Activated CD8-positive, alpha-beta memory T cell treated with anti-CD3 and anti-CD28 coated beads for 1 hour (primary cell): ENCODE measurements around the gene RASGRF1.

Experiments used
- DNase-seq, 2 donors: peaks; one replicate each; pipeline ENCODE4 v3.0.0-alpha.2; 2020; ENCODE audit warnings: low read depth in 1 of 2; ENCODE audit errors: extremely low read depth in 1 of 2

The RASGRF1 gene

GRCh38 chr15:79099692-79100091 is 9.1 kb upstream of the RASGRF1 start:
- DNase-seq, result no peak

DNA sequence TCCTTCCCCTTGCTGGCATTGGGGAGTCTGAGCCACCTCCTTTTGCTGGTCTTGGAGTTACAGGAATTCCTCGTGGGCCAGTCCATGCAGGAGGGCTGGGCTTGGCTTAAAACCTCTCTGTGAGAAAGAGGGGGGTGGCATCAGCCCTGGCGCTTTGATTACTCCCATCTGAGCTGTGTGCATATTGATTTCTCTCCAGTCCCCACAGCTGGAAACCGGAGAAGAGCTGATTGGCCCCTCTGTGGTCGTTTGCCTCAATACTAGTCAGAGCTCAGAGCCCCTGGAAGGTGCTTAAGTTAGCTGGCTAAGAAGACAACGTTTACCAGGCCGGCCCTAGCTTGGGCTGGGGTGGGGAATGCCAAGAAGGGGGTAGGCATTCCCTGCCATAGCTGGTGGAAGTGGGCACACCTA is 4.0 kb upstream of the RASGRF1 start:
- no peak for DNase-seq

- no peak for DNase-seq
Observed at GRCh38 chr15:79093352-79093935, 2.9 kb upstream of the RASGRF1 start.

DNA sequence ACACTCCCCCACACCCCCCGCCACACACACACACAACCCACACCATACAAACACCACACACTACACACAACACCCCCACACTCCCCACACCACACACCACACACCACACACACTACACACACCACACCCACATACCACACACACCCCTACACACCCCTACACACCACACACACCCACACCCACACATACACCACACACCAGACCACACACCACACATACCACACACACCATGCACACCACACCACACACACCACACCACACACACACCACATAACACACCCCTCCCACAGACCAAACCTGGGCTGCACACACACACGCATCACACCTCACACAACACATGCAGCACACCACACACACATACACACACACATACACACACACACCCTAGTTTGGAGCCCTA is 1.8 kb upstream of the RASGRF1 start:
- DNase-seq, result no peak

DNA sequence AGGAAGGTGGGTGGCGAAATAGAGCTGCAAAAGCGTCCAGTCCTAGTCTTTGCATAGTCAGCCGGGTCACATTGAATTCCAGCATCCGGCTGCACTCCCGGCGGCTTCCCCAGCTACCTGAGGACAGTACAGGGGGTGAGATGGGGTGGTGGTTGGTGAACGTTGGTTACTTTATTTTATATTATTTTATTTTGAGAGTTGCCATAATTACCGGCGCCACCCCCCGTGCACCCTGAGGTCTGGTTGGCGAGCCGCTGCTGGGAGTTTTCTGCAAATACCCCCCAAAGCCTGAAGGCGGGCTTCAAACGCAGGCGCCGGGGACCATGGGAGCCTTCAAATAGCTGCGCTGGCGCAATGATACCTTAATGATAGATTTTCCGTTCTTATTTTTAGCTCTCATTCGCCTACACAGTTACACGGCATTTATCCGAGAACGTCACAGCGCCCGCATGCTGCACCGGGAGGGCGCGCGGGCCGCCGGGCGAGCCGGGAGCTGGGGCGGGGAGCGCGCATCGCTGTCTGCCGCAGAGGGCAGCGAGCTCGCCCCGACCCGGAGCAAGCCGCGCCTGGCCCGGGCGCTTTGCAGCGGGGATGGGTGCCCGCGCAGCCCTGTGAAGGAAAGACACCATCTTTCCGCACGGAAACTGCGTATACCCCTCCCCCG is 756 bp upstream of the RASGRF1 start:
- DNase-seq, result no peak

GRCh38 chr15:79089890-79090486 is 592 bp downstream of the RASGRF1 start:
- no peak for DNase-seq

DNA sequence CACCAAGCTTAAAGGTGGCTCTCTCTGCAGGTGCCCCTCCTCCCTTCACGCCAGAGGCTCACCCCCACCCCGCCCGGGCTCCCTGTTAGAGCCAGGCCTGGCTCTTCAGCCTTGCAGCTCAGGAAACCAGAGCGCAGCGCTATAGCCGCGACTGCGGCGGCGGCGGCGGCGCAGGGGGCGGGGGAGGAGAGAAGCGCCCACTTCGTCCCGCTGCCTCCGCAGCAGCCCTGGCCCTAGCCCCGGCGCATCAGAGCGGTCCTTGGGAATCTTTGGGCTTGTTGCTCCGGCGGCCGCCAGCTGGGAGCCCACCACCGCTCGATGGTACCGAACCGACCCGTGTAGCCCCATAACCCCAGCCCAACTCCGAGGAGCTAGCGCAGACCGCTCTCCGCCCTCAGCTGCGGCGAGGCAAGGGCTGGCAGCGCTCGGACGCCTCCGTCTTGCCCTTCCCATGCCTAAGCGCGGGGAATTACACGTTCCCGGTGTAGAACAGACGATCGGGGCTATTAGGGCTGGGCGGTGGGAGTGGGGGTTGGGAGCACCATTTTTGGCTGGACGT is 1.2 kb downstream of the RASGRF1 start:
- DNase-seq, result no peak

DNA sequence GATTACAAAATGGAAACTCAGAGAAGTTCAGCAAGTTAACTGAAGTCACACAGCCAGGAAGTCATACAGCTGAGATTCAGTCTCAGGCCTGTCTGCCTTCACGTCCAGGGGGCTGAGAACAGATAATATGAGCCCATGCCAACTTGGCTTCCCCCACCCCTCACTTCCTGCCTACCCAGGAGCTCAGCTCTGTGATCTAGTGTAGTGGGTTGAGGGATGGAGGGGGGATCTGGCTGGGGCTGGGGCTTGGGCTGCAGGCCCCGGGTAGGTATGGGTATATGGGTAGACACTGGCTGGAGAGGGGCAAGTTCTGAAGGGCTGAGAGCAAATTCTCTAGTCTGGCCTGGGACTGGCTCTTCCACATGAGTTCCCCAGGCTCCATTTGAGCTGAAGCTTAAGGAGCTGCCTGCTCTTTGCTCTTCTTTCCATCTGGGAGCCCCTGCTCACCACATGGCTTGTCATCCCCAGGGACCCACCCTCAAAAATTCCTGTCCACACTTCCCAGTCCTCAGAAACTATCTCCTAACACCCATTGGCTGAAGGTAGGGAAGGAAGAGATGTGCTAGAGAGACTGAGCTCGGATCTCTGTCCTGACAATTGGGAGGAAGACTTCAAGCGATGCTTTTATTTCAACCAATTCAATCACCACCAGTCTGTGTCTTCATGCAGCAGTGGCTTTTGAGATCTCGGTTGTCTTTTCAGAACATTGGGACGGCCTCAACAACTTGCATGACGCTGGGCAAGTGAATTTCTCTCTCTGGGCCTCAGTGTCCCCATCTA is 2.0 kb downstream of the RASGRF1 start:
- DNase-seq, result no peak

DNA sequence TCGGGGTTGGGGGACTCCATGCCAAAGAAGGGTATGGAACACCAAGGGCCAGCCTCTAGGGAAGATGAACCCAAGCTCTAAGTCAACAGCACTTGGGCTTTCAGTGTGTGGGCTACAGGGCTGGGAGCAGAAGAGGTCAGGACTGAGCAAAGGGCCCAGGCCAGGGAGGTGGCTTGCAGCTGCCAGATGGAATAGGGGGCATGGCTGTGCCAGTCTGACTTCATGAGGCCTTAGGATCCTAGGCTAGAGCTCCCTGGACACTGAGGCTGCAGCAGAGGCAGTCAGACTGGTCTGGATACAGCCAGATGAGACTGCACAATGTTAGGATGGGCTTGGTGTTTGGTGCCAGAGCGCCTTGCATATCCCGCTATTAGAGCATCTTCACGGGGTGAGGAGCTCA is 3.8 kb downstream of the RASGRF1 start:
- no peak for DNase-seq

- DNase-seq, result no peak
Observed at GRCh38 chr15:79084308-79084968, 6.1 kb downstream of the RASGRF1 start.

- no peak for DNase-seq
Observed at GRCh38 chr15:79083154-79083553, 7.4 kb downstream of the RASGRF1 start.

- no peak for DNase-seq
Observed at GRCh38 chr15:79082363-79083070, 8.1 kb downstream of the RASGRF1 start.

GRCh38 chr15:79078763-79079410 is 11.7 kb downstream of the RASGRF1 start:
- no peak for DNase-seq

DNA sequence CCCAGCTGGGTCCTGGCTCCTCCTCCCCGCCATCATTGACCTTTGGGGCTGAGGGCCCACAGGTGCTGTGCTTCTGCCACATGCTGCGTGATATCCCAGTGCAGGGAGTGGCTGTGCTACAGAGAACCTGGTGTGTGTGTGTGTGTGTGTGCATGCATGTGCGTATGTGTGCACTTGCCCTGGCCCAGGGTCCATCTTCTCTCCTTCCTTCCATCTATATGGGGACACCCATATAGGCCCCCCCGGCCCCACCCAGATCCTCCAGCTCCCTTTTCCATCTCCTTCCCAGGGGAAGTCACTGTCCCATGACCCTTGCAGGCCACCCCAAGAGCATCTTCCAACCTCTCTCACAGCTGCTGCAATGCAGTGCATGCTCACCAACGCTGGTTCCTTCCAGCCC is 12.6 kb downstream of the RASGRF1 start:
- DNase-seq, result no peak

- no peak for DNase-seq
Observed at GRCh38 chr15:79076661-79077060, 13.9 kb downstream of the RASGRF1 start.

GRCh38 chr15:79075256-79075655 is 15.3 kb downstream of the RASGRF1 start:
- DNase-seq, result no peak

DNA sequence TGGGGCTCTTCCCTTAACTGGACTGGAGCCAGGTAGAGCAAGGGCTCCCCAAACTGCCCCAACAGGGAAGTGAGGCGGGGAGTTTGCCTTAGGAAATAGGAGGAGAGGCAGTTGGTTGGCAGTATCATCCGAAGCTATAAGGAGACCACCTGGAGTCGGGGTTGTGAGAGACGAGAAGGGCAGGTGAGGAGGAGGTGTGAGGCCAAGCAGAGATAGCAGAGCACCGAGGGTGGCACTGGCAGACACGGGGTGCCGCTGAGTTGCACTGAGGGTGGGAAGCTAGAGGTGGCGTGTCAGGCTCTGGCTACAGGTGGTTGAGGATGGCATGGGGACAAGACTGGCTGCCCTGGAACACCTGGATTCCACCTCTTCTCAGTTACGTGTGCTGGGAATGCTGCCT is 17.2 kb downstream of the RASGRF1 start:
- no peak for DNase-seq

- no peak for DNase-seq
Observed at GRCh38 chr15:79071901-79072300, 18.7 kb downstream of the RASGRF1 start.

DNA sequence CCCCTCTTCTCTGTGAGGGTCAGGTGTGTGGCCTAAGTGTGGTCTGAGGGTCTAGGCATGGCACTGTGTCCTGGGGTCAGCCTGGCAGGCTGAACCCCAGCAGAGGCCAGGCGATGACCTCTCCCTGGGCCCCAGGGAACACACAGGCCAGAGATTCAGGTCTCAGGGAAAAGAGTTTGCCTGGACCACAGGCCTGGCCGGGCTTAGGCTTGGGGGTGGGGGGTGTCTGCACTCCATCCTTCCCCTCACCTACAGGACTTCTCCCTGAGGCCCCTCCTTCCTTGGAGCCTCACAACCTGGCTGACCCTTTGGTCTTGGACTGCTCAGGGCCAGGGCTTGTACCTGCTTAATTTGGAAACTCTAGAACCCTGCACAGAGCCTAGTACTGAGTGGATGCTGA is 21.8 kb downstream of the RASGRF1 start:
- DNase-seq, result no peak

DNA sequence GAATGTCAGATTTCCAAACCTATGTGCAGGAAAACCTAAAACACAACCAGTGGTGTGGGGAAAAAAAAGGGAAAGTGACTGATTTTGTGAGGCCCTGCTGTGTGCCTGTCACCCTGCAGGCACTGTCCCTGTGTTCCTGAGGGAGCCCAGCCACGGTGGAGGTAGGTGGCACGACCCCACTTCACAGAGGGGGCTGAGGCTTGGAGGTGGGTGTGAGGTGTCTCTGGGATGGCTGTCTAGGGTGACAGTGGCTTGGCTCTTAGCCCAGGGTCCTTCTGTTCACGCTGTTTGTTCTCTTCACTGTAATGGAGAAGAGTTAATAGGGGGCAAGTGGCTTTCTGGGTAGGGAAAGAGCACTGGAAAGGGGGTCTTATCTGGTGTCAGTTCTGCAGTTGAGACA is 22.6 kb downstream of the RASGRF1 start:
- no peak for DNase-seq
